Mucosa of descending colon (tissue), 3 donors: ENCODE results near the gene FADS1. TPM values are rescaled to one million over a fixed set of nuclear protein-coding genes. Genes with fewer than 3 reads are reported as not detected.

Experiments used
- ATAC-seq: fragments of 200-7000 bp; cut with Tn5 transposase; one replicate; pipeline ENCODE4 v1.9.1; 2020; ENCODE audit warnings: mild to moderate bottlenecking, moderate library complexity
- DNase-seq, 3 donors: peaks; one replicate each; pipeline ENCODE4 v3.0.0-alpha.2; 2020
- H3K36me3 ChIP-seq: fragments of 200-600 bp; one replicate; pipeline ENCODE4 v1.8.0; 2021; ENCODE audit warnings: low read depth, mild to moderate bottlenecking
- H3K4me1 ChIP-seq: fragments of 200-600 bp; one replicate; pipeline ENCODE4 v1.8.0; 2021; ENCODE audit warnings: low read depth, mild to moderate bottlenecking
- H3K4me3 ChIP-seq: fragments of 200-600 bp; one replicate; pipeline ENCODE4 v1.8.0; 2021; ENCODE audit warnings: mild to moderate bottlenecking
- H3K9me3 ChIP-seq: fragments of 200-600 bp; one replicate; pipeline ENCODE4 v1.8.0; 2021; ENCODE audit warnings: mild to moderate bottlenecking
- intact Hi-C, 2 donors: fragments of 100-400 bp; cut with DNase I in 1 of 2; cut with micrococcal nuclease in 1 of 2; formaldehyde crosslinking; loops; one replicate each; pipeline versions ENCODE4 v1.11.0 to v1.11.1; 2022; cut with DNase I, micrococcal nuclease
- total RNA-seq, 3 donors: library from RNA; stranded (reverse); fragmentation: NEBNext Ultra II Directional in 2 of 3; extraction: Animal tissue kit (Norgen Biotek cat#: 25700) in 2 of 3; gene quantifications; one replicate each; pipeline versions ENCODE4 v1.2.1 to v1.2.4, GENCODE V29; 2021 to 2023
- TF ChIP-seq, protein P1 (sequence below): fragments of 200-600 bp; IDR thresholded peaks from one replicate; pipeline ENCODE4 v1.8.0; 2022; ENCODE audit warnings: antibody characterized with exemption, mild to moderate bottlenecking
- donor health status: DM: no; HTN: no; CAD: no; lungs with moderate emphysema.
- donor health status: DM: no; HTN: no; CAD: no.
- donor health status: DM: no; HTN: yes; CAD: no.

The FADS1 gene
- total RNA-seq, 3 donors from 2014 or later = 2.8 to 17.3 (median 7.3) TPM

DNA sequence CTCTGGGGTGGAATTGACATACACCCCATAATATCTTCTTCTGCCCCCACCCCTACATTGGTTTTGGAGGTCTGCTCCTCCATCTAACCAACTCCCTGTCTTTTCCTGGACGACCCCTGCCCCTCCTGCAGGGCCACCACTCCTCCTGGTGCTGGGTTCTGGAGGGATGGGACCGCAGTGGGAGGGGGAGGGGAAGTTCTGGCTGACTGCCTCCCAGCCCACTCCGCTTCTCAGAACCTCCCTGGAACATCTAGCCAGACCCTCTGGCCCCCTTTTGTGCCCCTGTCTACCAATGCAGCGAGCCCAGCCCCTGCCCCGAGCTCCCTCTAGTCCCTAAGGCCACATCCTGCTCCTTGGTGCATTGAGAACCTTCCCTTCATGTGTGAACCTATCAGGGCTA, 63.1 kb downstream of the FADS1 start:
- no peaks in the 10 kb centered on the region for H3K36me3 ChIP-seq
- H3K4me1 ChIP-seq = peaks cover 27% of the 10 kb centered on the region
- intact Hi-C loops = no loop called here
- TF ChIP-seq, protein P1, sequence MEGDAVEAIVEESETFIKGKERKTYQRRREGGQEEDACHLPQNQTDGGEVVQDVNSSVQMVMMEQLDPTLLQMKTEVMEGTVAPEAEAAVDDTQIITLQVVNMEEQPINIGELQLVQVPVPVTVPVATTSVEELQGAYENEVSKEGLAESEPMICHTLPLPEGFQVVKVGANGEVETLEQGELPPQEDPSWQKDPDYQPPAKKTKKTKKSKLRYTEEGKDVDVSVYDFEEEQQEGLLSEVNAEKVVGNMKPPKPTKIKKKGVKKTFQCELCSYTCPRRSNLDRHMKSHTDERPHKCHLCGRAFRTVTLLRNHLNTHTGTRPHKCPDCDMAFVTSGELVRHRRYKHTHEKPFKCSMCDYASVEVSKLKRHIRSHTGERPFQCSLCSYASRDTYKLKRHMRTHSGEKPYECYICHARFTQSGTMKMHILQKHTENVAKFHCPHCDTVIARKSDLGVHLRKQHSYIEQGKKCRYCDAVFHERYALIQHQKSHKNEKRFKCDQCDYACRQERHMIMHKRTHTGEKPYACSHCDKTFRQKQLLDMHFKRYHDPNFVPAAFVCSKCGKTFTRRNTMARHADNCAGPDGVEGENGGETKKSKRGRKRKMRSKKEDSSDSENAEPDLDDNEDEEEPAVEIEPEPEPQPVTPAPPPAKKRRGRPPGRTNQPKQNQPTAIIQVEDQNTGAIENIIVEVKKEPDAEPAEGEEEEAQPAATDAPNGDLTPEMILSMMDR = no peak
- no peaks in the 10 kb centered on the region for H3K9me3 ChIP-seq
- H3K4me3 ChIP-seq = no peak overlapping the region
- ATAC-seq (no peak), DNase-seq (no peak)

DNA sequence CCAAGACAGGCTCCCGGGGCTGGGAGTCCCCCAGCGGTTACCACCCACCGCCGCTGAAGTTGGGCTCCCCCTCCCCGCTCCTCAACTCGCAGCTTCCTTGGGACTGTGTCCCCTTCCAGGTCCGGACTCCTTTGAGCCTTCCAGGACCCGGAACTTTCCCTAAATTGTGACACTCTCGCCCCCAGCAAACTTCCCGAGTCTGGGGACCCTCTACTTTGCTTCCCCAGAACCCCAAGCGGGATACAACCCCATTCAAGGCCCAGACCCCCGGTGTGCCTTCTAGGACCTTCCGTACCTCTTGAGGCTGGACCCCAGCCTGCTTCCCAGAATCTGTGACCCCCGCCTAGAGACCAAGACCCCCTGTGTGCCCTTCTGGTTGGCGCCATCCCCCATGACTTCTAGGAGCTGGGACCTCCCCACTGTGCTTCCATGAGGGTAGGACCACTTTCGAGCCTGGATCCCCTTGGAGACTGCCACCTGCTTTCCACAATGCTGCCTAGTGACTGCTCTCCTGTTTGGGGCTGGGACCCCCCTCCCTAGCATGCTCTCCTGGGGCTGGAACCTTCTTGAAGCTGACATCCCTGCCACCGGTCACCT, 63.8 kb downstream of the FADS1 start:
- no peaks in the 10 kb centered on the region for H3K9me3 ChIP-seq
- ATAC-seq = no peak
- H3K4me3 ChIP-seq = peak overlapping the region; percentile 28
- H3K36me3 ChIP-seq = no peaks in the 10 kb centered on the region
- intact Hi-C loops = no loop called here
- peaks cover 27% of the 10 kb centered on the region for H3K4me1 ChIP-seq
- DNase-seq = no peak
- TF ChIP-seq, protein P1 = no peak

DNA sequence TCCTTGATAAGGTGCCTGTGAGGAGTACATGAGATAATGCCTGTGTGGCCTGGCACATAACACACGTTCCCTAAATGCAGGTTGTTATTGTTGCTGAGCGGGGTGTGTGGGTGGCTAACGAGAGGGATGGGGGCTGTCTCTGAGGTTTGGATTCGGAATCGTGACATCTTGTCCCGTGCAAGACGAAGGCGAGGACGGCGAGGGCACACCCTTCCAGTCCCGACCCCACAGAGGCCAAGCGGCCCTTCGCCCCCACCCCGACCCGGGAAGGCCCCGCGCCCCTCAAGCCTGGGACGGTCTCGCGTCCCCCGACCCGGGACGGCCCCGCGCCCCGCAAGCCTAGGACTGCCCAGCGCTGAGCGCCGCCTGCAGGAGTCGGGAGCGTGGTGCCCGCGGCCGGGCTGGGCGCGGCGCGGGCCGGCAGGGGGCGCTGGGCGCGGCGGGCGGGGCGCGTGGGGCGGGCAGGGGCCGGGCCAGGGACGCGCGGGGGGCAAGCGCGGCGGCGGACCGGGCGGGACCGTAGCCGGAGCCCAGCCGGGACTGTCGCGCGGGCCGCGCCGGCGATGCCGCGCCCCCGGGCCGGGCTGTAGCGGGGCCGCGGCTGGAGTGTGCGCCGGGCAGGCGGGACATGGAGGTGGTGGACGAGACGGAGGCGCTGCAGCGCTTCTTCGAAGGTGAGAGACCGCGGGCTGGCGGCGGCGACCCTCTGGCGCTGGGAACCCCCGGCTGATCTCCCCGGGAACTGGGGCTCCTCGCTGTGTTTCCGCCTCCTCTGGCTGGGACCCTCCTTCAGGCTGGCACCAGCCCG, 64.5 kb downstream of the FADS1 start, which contains the start of gene MYRF:
Gene MYRF (plus strand): TSS at position 520 of the 808 bp plus-strand sequence. CDS start 109 bp downstream, at position 629.
- Histone ChIP-seq H3K4me1 (peaks cover 29% of the 10 kb centered on the region), H3K36me3 (no peaks in the 10 kb centered on the region), H3K4me3 (peak within 1 kb of the TSS; percentile 28), H3K9me3 (no peaks in the 10 kb centered on the region)
- DNase-seq (peak in 2 of 3 donors; percentile 73 to 84), ATAC-seq (peak; percentile 68)
- intact Hi-C loops = no loop called here
- TF ChIP-seq, protein P1 = peak; percentile 23

DNA sequence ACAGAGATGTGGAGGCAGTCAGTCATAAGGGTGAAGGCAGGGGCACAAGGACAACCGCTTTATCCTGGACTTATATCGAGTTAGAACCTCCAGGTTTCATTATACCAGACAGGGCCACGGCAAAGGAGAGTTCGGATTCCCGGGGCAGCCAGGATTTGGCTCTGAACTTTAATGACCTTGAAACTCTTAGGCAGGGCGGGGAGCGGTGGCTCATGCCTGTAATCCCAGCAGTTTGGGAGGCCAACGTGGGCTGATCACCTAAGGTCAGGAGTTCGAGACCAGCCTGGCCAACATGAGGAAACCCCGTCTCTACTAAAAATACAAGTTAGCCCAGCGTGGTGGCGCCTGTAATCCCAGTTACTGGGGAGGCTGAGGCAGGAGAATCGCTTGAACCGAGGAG, 65.4 kb downstream of the FADS1 start:
- no peak overlapping the region for H3K4me3 ChIP-seq
- DNase-seq (no peak), ATAC-seq (no peak)
- TF ChIP-seq, protein P1 = no peak
- no peaks in the 10 kb centered on the region for H3K36me3 ChIP-seq
- intact Hi-C loops = no loop called here
- peaks cover 21% of the 10 kb centered on the region for H3K4me1 ChIP-seq
- no peaks in the 10 kb centered on the region for H3K9me3 ChIP-seq

DNA sequence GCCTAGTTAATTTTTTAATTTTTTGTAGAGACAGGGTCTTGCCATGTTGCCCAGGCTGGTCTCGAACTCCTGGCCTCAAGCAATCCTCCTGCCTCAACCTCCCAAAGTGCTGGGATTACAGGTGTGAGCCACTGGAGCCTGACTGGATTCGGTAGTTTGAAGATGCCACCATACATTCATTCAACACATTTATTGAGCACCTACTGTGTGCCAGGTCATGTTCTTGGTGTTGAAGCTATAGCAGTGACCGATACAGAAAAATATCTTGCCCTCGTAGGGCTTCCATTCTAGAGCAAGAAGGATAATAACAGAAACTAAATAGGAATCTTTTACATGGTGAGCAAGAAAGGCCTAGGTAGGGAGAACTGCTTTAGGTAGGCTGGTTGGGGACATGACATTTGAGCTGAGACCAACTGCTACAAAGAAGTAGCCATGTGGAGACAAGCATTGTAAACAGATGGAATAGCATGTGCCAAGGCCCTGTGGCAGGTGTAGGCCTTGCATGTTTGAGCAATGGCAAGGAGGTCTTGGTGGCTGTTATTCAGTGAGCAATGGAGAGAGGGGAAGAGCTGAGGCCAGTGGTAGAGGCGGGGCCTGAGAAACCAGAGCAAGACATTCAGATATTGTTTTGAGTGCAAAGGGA, 66.1 kb downstream of the FADS1 start:
- H3K9me3 ChIP-seq = no peaks in the 10 kb centered on the region
- DNase-seq (no peak), ATAC-seq (no peak)
- intact Hi-C loops = no loop called here
- peaks cover 15% of the 10 kb centered on the region for H3K4me1 ChIP-seq
- TF ChIP-seq, protein P1 = no peak
- H3K4me3 ChIP-seq = no peak overlapping the region
- no peaks in the 10 kb centered on the region for H3K36me3 ChIP-seq

Other genes with a start within 250 kb of the FADS1 start
- 10 to 100 TPM in 2 of 3 donors, 1 to 10 TPM in 1; 8.2 to 19.7 (median 19.0) TPM for gene SYT7, start 235.9 kb downstream of the FADS1 start, total RNA-seq
- 10 to 100 TPM in 2 of 3 donors, 1 to 10 TPM in 1; 7.2 to 12.0 (median 11.9) TPM for gene DAGLA, start 136.6 kb downstream of the FADS1 start, total RNA-seq
- 10 to 100 TPM in 2 of 3 donors, 1 to 10 TPM in 1; 7.8 to 15.6 (median 10.2) TPM for gene MYRF, start 64.4 kb downstream of the FADS1 start, total RNA-seq
- gene TMEM258, start 24.4 kb downstream of the FADS1 start, total RNA-seq = 100 to 1,000 TPM in 1 of 3 donors, 10 to 100 TPM in 2; 56.1 to 107 (median 74.6) TPM
- 10 to 100 TPM in 1 of 3 donors, 1 to 10 TPM in 2; 7.5 to 21.8 (median 8.1) TPM for gene FEN1, start 24.1 kb downstream of the FADS1 start, total RNA-seq
- gene FADS2, start 11.3 kb upstream of the FADS1 start, total RNA-seq = 10 to 100 TPM in 1 of 3 donors, 1 to 10 TPM in 2; 2.5 to 29.3 (median 8.6) TPM
- 10 to 100 TPM in 2 of 3 donors, 1 to 10 TPM in 1; 8.4 to 21.0 (median 11.5) TPM for gene FADS3, start 74.5 kb upstream of the FADS1 start, total RNA-seq
- 10 to 100 TPM in 2 of 3 donors, 1 to 10 TPM in 1; 2.6 to 15.0 (median 11.8) TPM for gene RAB3IL1, start 100.6 kb upstream of the FADS1 start, total RNA-seq
- 1 to 10 TPM in 2 of 3 donors, under 1 TPM in 1; 0.41 to 2.8 (median 1.8) TPM for gene BEST1, start 133.3 kb upstream of the FADS1 start, total RNA-seq
- gene FTH1, start 150.6 kb upstream of the FADS1 start, total RNA-seq = 1,000 to 10,000 TPM; 3,081 to 6,795 (median 5,370) TPM